SIG-M5 treated with dmso at 0.1 percent for 504 hours (cell line): ENCODE data around the gene TEKT5.
"Not testable (repeated sequence)": the region's sequence is repeated elsewhere in the genome, so short reads cannot be mapped to it uniquely, and the experiment has no call there.

Experiments
- DNase-seq: peaks from one replicate; lab custom pipeline; 2025; ENCODE audit not compliant: unreplicated experiment; lab: John Stamatoyannopoulos, UW

Gene TEKT5

GRCh38 chr16:10685709-10686108, 9.0 kb downstream of the TEKT5 start:
- DNase-seq = no peak

GRCh38 chr16:10684511-10685151, 10.1 kb downstream of the TEKT5 start:
- no peak for DNase-seq

DNA sequence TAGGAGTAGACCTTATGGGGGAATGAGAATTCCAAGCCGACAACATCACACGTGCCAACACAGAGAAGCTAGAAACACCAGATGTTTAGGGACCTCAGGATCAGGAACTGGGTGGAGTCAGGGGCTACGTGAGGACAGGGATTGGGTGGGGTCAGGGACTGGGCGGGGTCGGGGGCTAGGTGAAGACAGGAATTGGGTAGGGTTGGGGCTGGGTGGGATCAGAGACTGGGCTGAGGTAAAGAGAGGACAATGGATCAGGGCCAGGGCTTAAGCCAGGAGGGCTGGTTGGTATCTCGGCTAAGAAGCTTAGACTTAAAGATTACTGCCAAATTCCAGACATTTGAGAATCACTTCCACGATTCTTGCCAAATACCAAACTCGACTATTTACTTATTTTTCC, 11.6 kb downstream of the TEKT5 start:
- no peak for DNase-seq

DNA sequence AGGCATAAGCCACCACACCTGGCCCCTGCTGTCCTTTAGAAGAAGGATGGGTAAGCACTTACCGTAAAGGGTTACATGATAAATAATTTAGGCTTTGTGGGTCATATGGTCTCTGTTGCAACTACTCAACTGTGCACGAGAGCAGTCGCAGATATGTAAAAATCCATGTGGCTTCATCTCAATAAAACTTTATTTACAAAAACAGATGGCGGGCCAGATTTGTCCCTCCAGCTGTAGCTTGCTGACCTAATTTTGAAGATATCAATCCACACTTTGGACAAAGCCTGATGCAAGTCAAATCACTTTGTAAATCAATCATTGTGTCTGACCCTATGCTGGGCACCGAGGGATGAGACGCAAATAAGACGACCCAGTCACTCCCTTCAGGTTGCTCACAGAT, 12.1 kb downstream of the TEKT5 start:
- no peak for DNase-seq

DNA sequence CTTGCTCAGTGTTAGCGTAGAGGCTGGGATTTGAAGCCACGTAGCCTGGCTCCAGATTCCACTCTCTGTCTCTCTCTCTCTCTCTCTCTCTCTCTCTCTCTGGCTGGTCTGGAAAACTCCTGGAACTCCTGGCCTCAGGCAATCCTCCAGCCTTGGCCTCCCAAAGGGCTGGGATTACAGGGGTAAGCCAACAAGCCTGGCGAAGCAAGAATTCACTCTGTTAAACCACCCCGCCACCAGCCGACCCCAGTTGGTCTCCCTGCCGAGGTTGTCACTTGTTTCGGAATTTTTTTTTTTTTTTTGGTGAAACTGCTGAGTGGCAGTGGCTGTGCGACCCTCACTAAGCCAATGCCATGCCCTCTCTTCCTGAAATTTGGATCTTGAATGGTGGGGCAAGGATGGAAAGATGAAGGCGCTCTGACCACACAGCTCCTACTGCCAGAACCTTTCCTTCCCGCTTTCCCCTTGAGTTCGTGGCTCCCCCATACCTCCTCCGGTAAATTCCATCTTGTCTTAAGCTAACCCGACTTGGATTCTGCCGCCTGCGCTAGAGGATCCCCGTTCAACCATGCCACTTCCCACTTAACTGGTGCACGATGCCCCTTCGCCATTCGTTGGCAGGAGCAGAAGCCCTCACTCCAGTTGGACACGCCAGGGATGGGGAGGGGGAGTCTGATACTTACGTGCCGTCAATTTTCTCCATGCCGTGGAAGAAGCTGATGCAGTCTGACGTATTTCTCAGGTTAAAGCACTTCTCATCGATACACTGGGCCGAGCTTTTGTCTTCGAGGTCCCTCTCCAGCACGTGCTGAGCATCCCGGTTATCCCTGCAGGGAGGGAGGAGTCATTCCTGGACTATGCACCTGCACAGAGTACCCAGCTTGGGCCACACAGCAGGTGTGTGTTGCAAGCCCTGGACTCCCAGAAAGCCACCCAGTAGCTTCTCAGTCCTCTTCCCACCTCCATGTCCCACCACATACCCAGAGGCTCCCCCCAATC, 13.1 kb downstream of the TEKT5 start:
- no peak for DNase-seq

GRCh38 chr16:10679921-10680320, 14.8 kb downstream of the TEKT5 start:
- no peak for DNase-seq

DNA sequence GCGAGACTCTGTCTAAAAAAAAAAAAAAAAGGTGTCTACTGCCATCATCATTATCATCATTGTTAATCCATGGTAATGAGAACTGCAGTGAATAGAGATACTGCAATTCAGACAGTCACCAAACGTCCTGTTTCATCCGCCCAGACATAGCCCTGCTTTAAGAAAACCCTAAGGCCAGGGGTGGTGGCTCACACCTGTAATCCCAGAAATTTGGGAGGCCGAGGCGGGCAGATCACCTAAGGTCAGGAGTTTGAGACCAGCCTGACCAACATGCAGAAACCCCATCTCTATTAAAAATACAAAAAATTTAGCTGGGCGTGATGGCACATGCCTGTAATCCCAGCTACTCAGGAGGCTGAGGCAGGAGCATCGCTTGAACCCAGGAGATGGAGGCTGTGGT, 15.3 kb downstream of the TEKT5 start:
- not testable (repeated sequence) for DNase-seq

DNA sequence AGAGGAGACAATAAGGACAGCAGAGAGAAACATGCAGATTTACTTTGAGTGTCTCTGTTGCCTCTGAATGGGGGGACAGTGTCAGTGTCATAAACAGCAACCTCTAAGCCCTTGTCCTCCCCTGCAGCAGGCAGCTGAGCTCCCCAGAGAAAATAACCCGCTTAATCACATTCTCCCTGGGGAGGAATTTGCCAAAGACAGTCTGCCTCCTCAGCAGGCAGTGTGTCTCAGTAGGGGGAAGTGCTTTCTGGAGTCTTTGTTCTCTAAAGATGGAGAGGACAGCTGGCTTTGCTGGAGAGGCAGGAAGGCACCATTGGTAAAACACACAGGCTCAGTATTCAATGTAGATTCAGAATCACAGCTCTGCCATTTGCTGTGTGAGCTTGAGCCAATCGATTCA, 16.1 kb downstream of the TEKT5 start:
- DNase-seq = no peak

DNA sequence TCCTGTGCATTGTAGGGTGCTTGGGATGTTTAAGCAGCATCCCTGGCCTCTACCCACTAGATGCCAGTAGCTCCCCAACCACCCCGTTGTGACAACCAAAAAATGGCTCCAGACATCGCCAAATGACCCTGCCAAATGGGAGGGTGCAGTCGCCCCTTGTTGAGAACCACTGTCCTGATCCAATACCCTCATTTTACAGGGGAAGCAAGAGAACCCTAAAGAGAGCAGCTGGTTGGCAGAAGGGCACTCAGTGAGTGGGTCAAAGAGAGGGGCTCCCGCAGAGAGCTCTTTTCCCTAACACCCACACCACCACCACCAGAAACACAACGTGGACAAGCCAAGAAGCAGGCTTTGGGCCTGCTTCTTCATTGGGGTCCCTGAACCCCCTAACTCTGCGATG, 18.4 kb downstream of the TEKT5 start:
- DNase-seq = no peak

DNA sequence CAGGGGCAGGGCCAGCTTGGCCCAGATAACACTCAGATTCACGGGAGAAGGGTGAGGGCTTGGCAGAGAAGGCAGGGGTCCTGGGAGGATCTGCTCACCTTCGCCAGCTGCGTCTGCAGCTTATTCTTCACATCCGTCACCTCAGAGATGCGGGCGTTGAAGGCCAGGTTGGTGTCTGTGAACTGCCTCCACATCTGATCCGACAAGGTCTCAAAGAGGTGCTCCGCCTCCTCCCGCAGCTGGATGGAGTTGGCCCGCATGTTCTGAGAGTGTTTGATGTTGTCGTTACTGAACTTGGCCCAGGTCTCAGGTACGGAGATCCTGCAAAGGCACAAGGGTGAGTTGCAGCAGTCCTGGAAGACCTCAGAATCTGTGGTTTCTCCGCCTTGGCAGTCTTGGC, 18.9 kb downstream of the TEKT5 start:
- DNase-seq = no peak

DNA sequence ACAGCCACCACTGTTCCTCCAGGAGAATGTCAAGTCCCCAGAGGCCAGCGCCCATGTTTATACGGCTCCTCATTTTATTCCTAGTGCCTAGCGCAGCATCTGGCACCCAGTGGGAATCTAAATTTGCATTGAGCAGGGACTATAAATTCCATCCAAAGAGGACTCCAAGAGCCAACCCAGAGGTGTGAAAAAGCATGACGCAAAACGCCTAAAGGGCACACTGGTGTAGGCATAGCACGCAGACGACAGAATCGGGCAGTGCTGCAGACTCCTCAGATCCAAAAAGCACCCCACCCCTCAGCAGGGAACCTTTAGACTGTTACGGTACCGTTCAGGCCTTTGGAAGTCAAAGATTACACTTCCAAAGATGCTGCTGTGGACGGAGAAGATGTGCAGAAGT, 19.5 kb downstream of the TEKT5 start:
- no peak for DNase-seq

DNA sequence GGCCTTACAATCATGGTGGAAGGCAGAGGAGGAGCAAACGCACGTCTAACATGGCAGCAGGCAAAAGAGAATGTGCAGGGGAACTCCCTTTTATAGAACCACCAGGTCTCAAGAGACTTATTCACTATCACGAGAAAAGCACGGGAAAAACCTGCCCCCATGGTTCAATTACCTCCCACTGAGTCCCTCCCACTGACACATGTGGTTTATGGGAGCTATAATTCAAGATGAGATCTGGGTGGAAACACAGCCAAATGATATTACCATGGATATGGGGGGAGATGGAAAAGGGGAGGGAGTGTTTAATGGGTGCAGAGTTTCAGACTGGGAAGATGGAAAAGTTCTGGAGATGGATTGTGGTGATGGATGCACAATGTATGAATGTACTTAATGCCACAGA, 23.0 kb downstream of the TEKT5 start:
- DNase-seq = no peak

DNA sequence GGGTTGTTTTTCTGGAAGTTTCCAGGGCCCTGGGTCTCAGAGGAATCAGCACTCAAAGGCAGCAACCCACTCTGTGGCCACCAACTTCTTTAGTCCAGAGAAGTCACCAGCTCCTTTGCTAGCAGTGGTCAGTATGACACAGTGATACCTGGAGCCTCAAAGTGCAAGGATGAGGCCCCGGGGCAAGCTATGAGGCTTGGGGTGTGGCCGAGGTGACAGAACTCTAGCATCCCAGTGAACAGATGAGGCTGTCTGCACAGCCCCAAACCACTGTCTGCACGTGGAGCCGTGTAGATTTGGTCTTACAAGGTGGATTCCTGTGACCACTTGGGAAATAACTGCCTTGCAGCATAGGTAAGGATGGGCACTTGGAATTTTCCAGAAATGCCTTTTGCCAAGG, 24.9 kb downstream of the TEKT5 start:
- DNase-seq = no peak

GRCh38 chr16:10668322-10669045, 26.2 kb downstream of the TEKT5 start:
- no peak for DNase-seq

DNA sequence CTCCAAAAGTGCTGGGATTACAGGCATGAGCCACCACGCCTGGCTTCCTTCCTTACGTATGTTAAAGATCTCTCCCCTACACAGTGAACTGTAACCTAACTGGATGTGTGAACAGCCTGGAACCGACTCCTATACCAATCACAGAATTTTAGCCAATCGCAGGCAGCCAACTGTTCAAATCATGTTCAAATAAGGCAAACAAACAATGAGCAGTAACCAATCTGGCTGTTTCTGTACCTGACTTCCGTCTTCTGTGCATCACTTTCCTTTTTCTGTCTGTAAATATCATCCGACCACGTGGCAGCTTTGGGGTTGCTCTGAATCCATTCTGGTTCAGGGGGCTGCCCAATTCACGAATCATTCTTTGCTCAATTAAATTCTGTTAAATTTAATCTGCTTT, 27.5 kb downstream of the TEKT5 start:
- no peak for DNase-seq

GRCh38 chr16:10666291-10666690, 28.4 kb downstream of the TEKT5 start:
- no peak for DNase-seq

GRCh38 chr16:10665166-10665565, 29.6 kb downstream of the TEKT5 start:
- no peak for DNase-seq

DNA sequence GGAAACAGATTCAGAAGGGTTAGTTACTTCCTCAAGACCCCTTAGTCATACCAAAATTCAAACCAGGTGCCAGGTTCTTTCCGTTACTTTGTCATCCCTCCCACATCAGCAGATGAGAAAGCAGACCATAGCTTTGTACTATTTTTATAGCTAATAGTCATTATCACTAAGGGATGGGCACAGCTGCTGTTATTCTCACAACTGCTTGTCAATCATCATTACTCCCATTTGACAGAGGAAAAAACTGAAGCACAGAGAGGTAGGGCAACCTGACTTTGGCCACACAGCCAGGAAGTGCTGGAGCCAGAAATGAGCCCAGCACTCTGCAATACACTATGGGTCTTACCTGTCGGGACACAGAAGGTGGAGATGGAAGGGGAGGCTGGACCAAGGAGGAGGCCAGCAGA, 30.0 kb downstream of the TEKT5 start:
- no peak for DNase-seq

GRCh38 chr16:10663744-10664143, 31.0 kb downstream of the TEKT5 start:
- no peak for DNase-seq

- DNase-seq = no peak
Measured at GRCh38 chr16:10663146-10663545, 31.6 kb downstream of the TEKT5 start.

GRCh38 chr16:10662212-10662611, 32.5 kb downstream of the TEKT5 start:
- no peak for DNase-seq

GRCh38 chr16:10661737-10662136, 33.0 kb downstream of the TEKT5 start:
- DNase-seq = no peak
